ENCODE measurements around the gene TEDC1. TPM values are rescaled to one million over a fixed set of nuclear protein-coding genes. Genes with fewer than 3 reads are reported as not detected.

Gene TEDC1
- total RNA-seq, 1 experiment from 2014 or later: 26.2 TPM

DNA sequence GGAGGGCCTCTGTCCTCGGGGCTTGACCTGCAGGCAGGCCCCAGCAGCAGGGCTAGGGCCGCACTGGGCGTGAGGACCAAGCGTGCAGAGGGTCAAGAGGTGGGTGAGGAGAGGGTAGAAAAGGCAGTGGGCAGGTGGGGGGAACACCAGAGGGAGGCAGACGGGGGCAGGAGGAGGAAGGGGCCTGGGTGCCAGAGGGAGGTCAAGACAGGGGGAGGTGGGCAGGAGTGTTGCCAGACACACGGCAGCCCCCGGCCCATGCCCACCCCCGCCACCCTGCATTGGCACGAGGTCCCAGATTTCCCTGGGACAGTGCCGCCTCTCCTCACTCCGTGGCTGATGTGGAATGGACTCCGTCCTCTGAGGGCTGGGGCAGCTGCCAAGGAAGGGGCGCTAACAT lies 43.5 kb downstream of the TEDC1 start:
- WGBS (ENCODE audit: extremely low coverage, insufficient read length, low lambda C conversion rate): no CpG with 5 or more reads among the region's 13 CpGs
- Mint-ChIP-seq H3K27ac (no peak overlapping the region), H3K27me3 (ENCODE audit: low read depth) (peaks cover 24% of the 10 kb centered on the region), H3K4me3 (no peak overlapping the region), H3K9me3 (peaks cover 6 to 69% of the 10 kb centered on the region in 2 experiments), H3K4me1 (no peaks in the 10 kb centered on the region), H3K36me3 (ENCODE audit: insufficient read depth in 1 of 3, low read depth in 3 of 3) (no peaks in the 10 kb centered on the region; a peak in 2 of 7 replicates)
- Histone ChIP-seq H3K27ac (ENCODE audit: insufficient read length, low read depth, low read length) (no peak overlapping the region), H3K56ac (ENCODE audit: insufficient read length, low read depth, low read length) (no peak overlapping the region), H3K4me1 (ENCODE audit: insufficient read depth, low read length) (no peaks in the 10 kb centered on the region), H3K9ac (ENCODE audit: extremely low read depth, insufficient read length, low read length) (no peak overlapping the region), H2AK5ac (ENCODE audit: insufficient read length, low read length) (no peak overlapping the region), H3K18ac (ENCODE audit: insufficient read length, low read depth, low read length) (no peak overlapping the region), H4K91ac (ENCODE audit: insufficient read length, low read depth, low read length) (no peak overlapping the region), H2AFZ (ENCODE audit: low read length) (no peak overlapping the region), H3K14ac (ENCODE audit: insufficient read depth, low read length) (no peak overlapping the region), H2BK5ac (ENCODE audit: insufficient read length, low read length) (no peak overlapping the region), H3K79me2 (ENCODE audit: insufficient read depth, low read length) (no peaks in the 10 kb centered on the region), H4K8ac (replicated peaks; ENCODE audit: insufficient read length, low read depth, low read length) (no peak overlapping the region), H3K23me2 (ENCODE audit: insufficient read length, low read depth, low read length, poor library complexity, severe bottlenecking) (no peaks in the 10 kb centered on the region), H3K27me3 (ENCODE audit: insufficient read depth, low read length) (no peaks in the 10 kb centered on the region), H2BK20ac (ENCODE audit: low read depth, low read length, poor library complexity, severe bottlenecking) (no peak overlapping the region), H4K20me1 (ENCODE audit: control insufficient read depth, insufficient read depth, insufficient read length) (no peaks in the 10 kb centered on the region), H2BK15ac (ENCODE audit: low read depth, low read length) (no peak overlapping the region), H3K79me1 (ENCODE audit: insufficient read depth, low read depth, low read length, poor library complexity, severe bottlenecking) (no peaks in the 10 kb centered on the region), H2BK120ac (ENCODE audit: low read depth, low read length, poor library complexity, severe bottlenecking) (no peak overlapping the region), H3K4ac (ENCODE audit: low read depth, low read length) (no peak overlapping the region), H3T11ph (ENCODE audit: low read length) (no peak overlapping the region), H3K9me3 (ENCODE audit: control insufficient read depth, low read depth, low read length) (no peaks in the 10 kb centered on the region), H3K4me2 (ENCODE audit: insufficient read depth, insufficient read length, low read length) (no peak overlapping the region), H4K5ac (ENCODE audit: insufficient read length, low read depth, low read length) (no peak overlapping the region), H3K23ac (ENCODE audit: insufficient read length, low read depth, low read length) (no peak overlapping the region), H2BK12ac (ENCODE audit: insufficient read length, low read depth, low read length) (no peak overlapping the region)
- TF ChIP-seq, protein P1, sequence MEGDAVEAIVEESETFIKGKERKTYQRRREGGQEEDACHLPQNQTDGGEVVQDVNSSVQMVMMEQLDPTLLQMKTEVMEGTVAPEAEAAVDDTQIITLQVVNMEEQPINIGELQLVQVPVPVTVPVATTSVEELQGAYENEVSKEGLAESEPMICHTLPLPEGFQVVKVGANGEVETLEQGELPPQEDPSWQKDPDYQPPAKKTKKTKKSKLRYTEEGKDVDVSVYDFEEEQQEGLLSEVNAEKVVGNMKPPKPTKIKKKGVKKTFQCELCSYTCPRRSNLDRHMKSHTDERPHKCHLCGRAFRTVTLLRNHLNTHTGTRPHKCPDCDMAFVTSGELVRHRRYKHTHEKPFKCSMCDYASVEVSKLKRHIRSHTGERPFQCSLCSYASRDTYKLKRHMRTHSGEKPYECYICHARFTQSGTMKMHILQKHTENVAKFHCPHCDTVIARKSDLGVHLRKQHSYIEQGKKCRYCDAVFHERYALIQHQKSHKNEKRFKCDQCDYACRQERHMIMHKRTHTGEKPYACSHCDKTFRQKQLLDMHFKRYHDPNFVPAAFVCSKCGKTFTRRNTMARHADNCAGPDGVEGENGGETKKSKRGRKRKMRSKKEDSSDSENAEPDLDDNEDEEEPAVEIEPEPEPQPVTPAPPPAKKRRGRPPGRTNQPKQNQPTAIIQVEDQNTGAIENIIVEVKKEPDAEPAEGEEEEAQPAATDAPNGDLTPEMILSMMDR (conservative IDR thresholded peaks at IDR 0.05): no peak
- DNase-seq: no peak

All from H9 (cell line).